ENCODE data around the gene DIRAS2. TPM values are rescaled to one million over a fixed set of nuclear protein-coding genes. Genes with fewer than 3 reads are reported as not detected.
A peak's percentile ranks its signal among the peaks of the same experiment; 100 is the strongest.

Gene DIRAS2
- total RNA-seq, 1 experiment from 2014 or later = not detected

GRCh38 chr9:90680534-90680933 is 37.9 kb upstream of the DIRAS2 start:
- BruUV-seq (replicated peaks) = no TSS peak
- Histone ChIP-seq H3K36me3 (ENCODE audit: insufficient read depth, low read length, poor library complexity, severe bottlenecking) (no peaks in the 10 kb centered on the region), H3K27ac (ENCODE audit: low read depth, low read length, poor library complexity, severe bottlenecking) (no peak overlapping the region), H3K27me3 (replicated peaks; ENCODE audit: insufficient read depth, low read depth, low read length, poor library complexity) (no peaks in the 10 kb centered on the region), H3K4me3 (ENCODE audit: low read depth, low read length, poor library complexity, severe bottlenecking) (no peak overlapping the region), H3K9me3 (ENCODE audit: low read depth, low read length, poor library complexity, severe bottlenecking) (no peaks in the 10 kb centered on the region), H3K4me1 (ENCODE audit: insufficient read depth, low read length, poor library complexity, severe bottlenecking) (no peaks in the 10 kb centered on the region)
- no peak for TF ChIP-seq EZH2 (IDR thresholded peaks at IDR 0.05; ENCODE audit: borderline replicate concordance, low read depth, low read length, poor library complexity, severe bottlenecking)
- TF ChIP-seq CTCF (conservative IDR thresholded peaks at IDR 0.05; ENCODE audit: low read depth, low read length) = no peak
- no peak for DNase-seq (ENCODE audit: low spot score)
- intact Hi-C loops (cut with micrococcal nuclease; ENCODE audit: unreplicated experiment) = no loop called here
- ChIA-PET CTCF (no interaction called here), POLR2A (ENCODE audit: low non-redundant PET) (no interaction called here)

DNA sequence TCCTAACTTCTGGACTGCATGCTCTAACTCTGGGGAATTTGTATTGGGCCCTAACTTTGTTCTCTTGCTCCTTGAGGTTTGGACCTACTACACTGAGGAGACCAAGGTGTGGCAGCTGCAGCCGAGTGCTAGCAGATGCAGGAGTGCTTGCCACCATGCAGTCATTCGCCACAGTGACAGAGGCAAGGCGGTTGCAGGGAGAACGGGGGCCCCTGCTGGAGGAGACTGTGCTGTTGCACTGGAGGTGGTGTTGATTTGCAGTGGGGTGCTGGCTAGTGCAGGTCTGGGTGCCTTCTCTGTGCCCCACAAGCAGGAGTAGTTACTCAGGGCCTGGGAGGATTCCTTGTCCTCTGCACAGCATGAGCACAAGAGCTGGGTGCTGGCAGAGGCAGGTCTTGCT is 22.4 kb upstream of the DIRAS2 start:
- ChIA-PET POLR2A (ENCODE audit: low non-redundant PET) (no interaction called here), CTCF (no interaction called here)
- no peak overlapping the region for H3K4me3 ChIP-seq (ENCODE audit: low read depth, low read length, poor library complexity, severe bottlenecking)
- H3K36me3 ChIP-seq (ENCODE audit: insufficient read depth, low read length, poor library complexity, severe bottlenecking) = no peaks in the 10 kb centered on the region
- DNase-seq (ENCODE audit: low spot score) = no peak
- no peaks in the 10 kb centered on the region for H3K27me3 ChIP-seq (replicated peaks; ENCODE audit: insufficient read depth, low read depth, low read length, poor library complexity)
- no TSS peak for BruUV-seq (replicated peaks)
- H3K27ac ChIP-seq (ENCODE audit: low read depth, low read length, poor library complexity, severe bottlenecking) = no peak overlapping the region
- no peaks in the 10 kb centered on the region for H3K4me1 ChIP-seq (ENCODE audit: insufficient read depth, low read length, poor library complexity, severe bottlenecking)
- H3K9me3 ChIP-seq (ENCODE audit: low read depth, low read length, poor library complexity, severe bottlenecking) = no peaks in the 10 kb centered on the region
- TF ChIP-seq EZH2 (IDR thresholded peaks at IDR 0.05; ENCODE audit: borderline replicate concordance, low read depth, low read length, poor library complexity, severe bottlenecking) (no peak), CTCF (conservative IDR thresholded peaks at IDR 0.05; ENCODE audit: low read depth, low read length) (no peak)
- intact Hi-C loops (cut with micrococcal nuclease; ENCODE audit: unreplicated experiment) = no loop called here

- DNase-seq (ENCODE audit: low spot score) = peak; percentile 38
- ChIA-PET POLR2A (ENCODE audit: low non-redundant PET) (no interaction called here), CTCF (no interaction called here)
- no peak overlapping the region for H3K4me3 ChIP-seq (ENCODE audit: low read depth, low read length, poor library complexity, severe bottlenecking)
- TF ChIP-seq EZH2 (IDR thresholded peaks at IDR 0.05; ENCODE audit: borderline replicate concordance, low read depth, low read length, poor library complexity, severe bottlenecking) (no peak), CTCF (conservative IDR thresholded peaks at IDR 0.05; ENCODE audit: low read depth, low read length) (no peak)
- H3K36me3 ChIP-seq (ENCODE audit: insufficient read depth, low read length, poor library complexity, severe bottlenecking) = no peaks in the 10 kb centered on the region
- H3K4me1 ChIP-seq (ENCODE audit: insufficient read depth, low read length, poor library complexity, severe bottlenecking) = no peaks in the 10 kb centered on the region
- no peak overlapping the region for H3K27ac ChIP-seq (ENCODE audit: low read depth, low read length, poor library complexity, severe bottlenecking)
- H3K9me3 ChIP-seq (ENCODE audit: low read depth, low read length, poor library complexity, severe bottlenecking) = no peaks in the 10 kb centered on the region
- no peaks in the 10 kb centered on the region for H3K27me3 ChIP-seq (replicated peaks; ENCODE audit: insufficient read depth, low read depth, low read length, poor library complexity)
- intact Hi-C loops (cut with micrococcal nuclease; ENCODE audit: unreplicated experiment) = no loop called here
- no TSS peak for BruUV-seq (replicated peaks)
Measured at GRCh38 chr9:90659650-90660364, 17.2 kb upstream of the DIRAS2 start.
